Measurements from ENCODE around the gene CCDC121.
A peak's percentile ranks its signal among the peaks of the same experiment; 100 is the strongest.
"Not testable (repeated sequence)": the region's sequence is repeated elsewhere in the genome, so short reads cannot be mapped to it uniquely, and the experiment has no call there.

CCDC121 gene

GRCh38 chr2:27636766-27637165, 8.0 kb upstream of the CCDC121 start:
- DNase-seq (ENCODE audit: low read depth), result peak; percentile 48

GRCh38 chr2:27634291-27634690, 5.5 kb upstream of the CCDC121 start:
- DNase-seq (ENCODE audit: low read depth), result no peak

GRCh38 chr2:27630257-27630656, 1.4 kb upstream of the CCDC121 start:
- DNase-seq (ENCODE audit: low read depth), result not testable (repeated sequence)

GRCh38 chr2:27627963-27628766, 647 bp downstream of the CCDC121 start:
- DNase-seq (ENCODE audit: low read depth), result peak; percentile 92

GRCh38 chr2:27626921-27627320, 1.9 kb downstream of the CCDC121 start:
- DNase-seq (ENCODE audit: low read depth), result peak; percentile 19

- not testable (repeated sequence) for DNase-seq (ENCODE audit: low read depth)
Observed at GRCh38 chr2:27626323-27626722, 2.5 kb downstream of the CCDC121 start.

- no peak for DNase-seq (ENCODE audit: low read depth)
Observed at GRCh38 chr2:27624943-27625342, 3.9 kb downstream of the CCDC121 start.

GRCh38 chr2:27622921-27623384, 5.9 kb downstream of the CCDC121 start:
- peak; percentile 85 for DNase-seq (ENCODE audit: low read depth)

- no peak for DNase-seq (ENCODE audit: low read depth)
Observed at GRCh38 chr2:27621524-27621923, 7.3 kb downstream of the CCDC121 start.

- no peak for DNase-seq (ENCODE audit: low read depth)
Observed at GRCh38 chr2:27615316-27615715, 13.5 kb downstream of the CCDC121 start.

- DNase-seq (ENCODE audit: low read depth), result no peak
Observed at GRCh38 chr2:27613985-27614384, 14.8 kb downstream of the CCDC121 start.

- DNase-seq (ENCODE audit: low read depth), result no peak
Observed at GRCh38 chr2:27606611-27607010, 22.2 kb downstream of the CCDC121 start.

- peak; percentile 29 for DNase-seq (ENCODE audit: low read depth)
Observed at GRCh38 chr2:27596627-27597026, 32.2 kb downstream of the CCDC121 start.

GRCh38 chr2:27595412-27595811, 33.4 kb downstream of the CCDC121 start:
- DNase-seq (ENCODE audit: low read depth), result not testable (repeated sequence)

- DNase-seq (ENCODE audit: low read depth), result not testable (repeated sequence)
Observed at GRCh38 chr2:27594020-27594703, 34.6 kb downstream of the CCDC121 start.

- no peak for DNase-seq (ENCODE audit: low read depth)
Observed at GRCh38 chr2:27593240-27593639, 35.6 kb downstream of the CCDC121 start.

- no peak for DNase-seq (ENCODE audit: low read depth)
Observed at GRCh38 chr2:27591745-27592144, 37.1 kb downstream of the CCDC121 start.

GRCh38 chr2:27588308-27588707, 40.5 kb downstream of the CCDC121 start:
- DNase-seq (ENCODE audit: low read depth), result no peak

GRCh38 chr2:27587025-27587424, 41.8 kb downstream of the CCDC121 start:
- DNase-seq (ENCODE audit: low read depth), result no peak

- no peak for DNase-seq (ENCODE audit: low read depth)
Observed at GRCh38 chr2:27584597-27584996, 44.2 kb downstream of the CCDC121 start.

- DNase-seq (ENCODE audit: low read depth), result peak; percentile 32
Observed at GRCh38 chr2:27583390-27583915, 45.4 kb downstream of the CCDC121 start.

- DNase-seq (ENCODE audit: low read depth), result peak; percentile 96
Observed at GRCh38 chr2:27582695-27583389, 46.0 kb downstream of the CCDC121 start, which contains the start of gene ZNF512. Gene ZNF512, plus strand, starts transcription at chr2:27583042. Its CDS starts 71 bp downstream, at chr2:27583113.
